ENCODE results near the gene TMEM40. TPM values are rescaled to one million over a fixed set of nuclear protein-coding genes. Genes with fewer than 3 reads are reported as not detected.

TMEM40 gene
- polyA plus RNA-seq, 2 donors, result 277 to 722 TPM

DNA sequence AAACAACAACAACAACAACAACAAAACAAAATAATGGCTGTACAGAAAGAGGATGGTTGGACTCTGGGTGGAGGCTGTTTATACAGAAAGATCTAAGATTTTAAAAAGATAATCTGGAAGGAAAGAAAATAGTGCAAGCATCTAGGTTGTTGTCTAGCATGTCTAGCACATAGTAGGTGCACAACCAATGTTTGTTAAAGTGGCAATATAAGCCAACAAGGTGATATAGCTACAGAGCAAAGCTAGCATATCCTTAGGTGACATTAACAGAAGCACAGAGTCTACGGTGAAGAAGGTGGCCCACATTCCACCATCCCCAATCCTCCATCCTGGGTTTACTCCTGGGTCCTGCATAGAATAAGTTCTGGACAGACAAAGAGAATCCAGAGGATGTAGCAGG, 4.7 kb downstream of the TMEM40 start:
- Histone ChIP-seq H3K27ac (ENCODE audit: low read depth in 2 of 2, low read length in 1 of 2) (peak overlapping the region; percentile 86 to 92), H3K27me3 (ENCODE audit: control insufficient read depth in 1 of 2, insufficient read depth in 2 of 2, low read length in 2 of 2) (no peaks in the 10 kb centered on the region), H3K9me3 (ENCODE audit: control insufficient read depth in 2 of 2, insufficient read depth in 1 of 2, low read depth in 1 of 2, low read length in 1 of 2) (no peaks in the 10 kb centered on the region), H3K36me3 (ENCODE audit: control insufficient read depth in 2 of 2, insufficient read depth in 2 of 2, low read length in 1 of 2) (peaks cover 0 to 3% of the 10 kb centered on the region in 2 donors), H3K4me3 (ENCODE audit: low read depth in 1 of 2, low read length in 2 of 2) (peak overlapping the region in 1 of 2 donors; percentile 17), H3K4me1 (ENCODE audit: control insufficient read depth in 2 of 2, insufficient read depth in 2 of 2, low read length in 1 of 2) (peaks cover 0 to 10% of the 10 kb centered on the region in 2 donors)
- WGBS, 2 donors, result 92 to 100% methylated on average over 1 of the region's 1 CpG

DNA sequence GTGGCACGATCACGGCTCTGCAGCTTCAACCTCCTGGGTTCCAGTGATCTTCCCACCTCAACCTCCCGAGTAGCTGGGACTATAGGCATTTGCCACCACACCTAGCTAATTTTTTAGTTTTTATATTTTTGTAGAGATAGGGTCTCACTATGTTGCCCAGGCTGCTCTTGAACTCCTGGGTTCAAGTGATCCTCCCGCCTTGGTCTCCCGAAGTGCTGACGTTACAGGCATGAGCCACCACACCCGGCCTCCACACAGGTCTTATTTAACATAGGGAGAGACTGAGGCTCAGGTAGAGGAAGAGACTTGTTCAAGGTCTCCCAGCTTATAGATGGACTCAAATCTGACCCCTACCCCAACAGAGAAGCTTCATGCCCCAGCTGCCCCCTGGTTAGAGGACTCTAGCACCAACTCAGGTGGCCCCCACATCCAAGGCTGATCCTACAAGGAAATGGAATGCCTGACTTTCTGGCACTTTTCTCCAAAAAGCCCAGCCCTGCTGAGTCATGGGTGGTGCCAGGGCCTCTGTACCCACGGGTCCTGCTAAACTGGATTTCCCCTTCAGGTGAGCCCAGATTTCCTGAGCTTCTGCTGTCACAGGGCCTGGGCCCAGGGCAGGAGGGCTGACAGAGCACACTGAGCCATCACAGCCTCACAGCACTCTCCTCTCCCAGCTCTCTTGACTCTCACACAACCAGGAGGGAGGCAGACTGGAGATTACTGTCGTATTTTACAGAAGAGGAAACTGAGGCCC, 5.6 kb downstream of the TMEM40 start:
- Histone ChIP-seq H3K27ac (ENCODE audit: low read depth in 2 of 2, low read length in 1 of 2) (peak overlapping the region; percentile 86 to 92), H3K36me3 (ENCODE audit: control insufficient read depth in 2 of 2, insufficient read depth in 2 of 2, low read length in 1 of 2) (peaks cover 0 to 4% of the 10 kb centered on the region in 2 donors), H3K27me3 (ENCODE audit: control insufficient read depth in 1 of 2, insufficient read depth in 2 of 2, low read length in 2 of 2) (no peaks in the 10 kb centered on the region), H3K4me3 (ENCODE audit: low read depth in 1 of 2, low read length in 2 of 2) (peak overlapping the region in 1 of 2 donors; percentile 8), H3K4me1 (ENCODE audit: control insufficient read depth in 2 of 2, insufficient read depth in 2 of 2, low read length in 1 of 2) (peaks cover 0 to 3% of the 10 kb centered on the region in 2 donors), H3K9me3 (ENCODE audit: control insufficient read depth in 2 of 2, insufficient read depth in 1 of 2, low read depth in 1 of 2, low read length in 1 of 2) (no peaks in the 10 kb centered on the region)
- 73 to 75% methylated on average over 9 of the region's 9 CpGs for WGBS, 2 donors

DNA sequence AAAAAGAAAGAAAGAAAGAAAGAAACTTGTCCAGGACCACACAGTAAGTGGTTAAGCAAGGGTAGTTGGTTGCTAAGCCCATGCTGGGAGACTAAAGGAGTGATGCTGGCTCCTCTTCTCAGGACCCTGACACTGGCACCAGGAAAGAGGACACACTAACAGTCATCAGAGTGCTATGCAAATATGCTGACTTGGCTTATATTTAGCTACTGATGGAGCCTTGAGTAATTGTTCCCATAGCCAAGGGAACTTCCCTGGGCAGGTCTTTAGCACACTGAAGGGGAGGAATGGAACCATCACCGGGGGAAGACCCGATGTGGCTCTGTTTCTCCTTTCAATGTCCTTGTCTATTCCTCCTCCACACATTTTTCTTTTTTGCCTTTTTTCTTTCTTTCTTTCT, 6.2 kb downstream of the TMEM40 start:
- Histone ChIP-seq H3K4me1 (ENCODE audit: control insufficient read depth in 2 of 2, insufficient read depth in 2 of 2, low read length in 1 of 2) (peaks cover 0 to 3% of the 10 kb centered on the region in 2 donors), H3K36me3 (ENCODE audit: control insufficient read depth in 2 of 2, insufficient read depth in 2 of 2, low read length in 1 of 2) (peaks cover 0 to 4% of the 10 kb centered on the region in 2 donors), H3K27me3 (ENCODE audit: control insufficient read depth in 1 of 2, insufficient read depth in 2 of 2, low read length in 2 of 2) (no peaks in the 10 kb centered on the region), H3K27ac (ENCODE audit: low read depth in 2 of 2, low read length in 1 of 2) (peak overlapping the region; percentile 86 to 92), H3K9me3 (ENCODE audit: control insufficient read depth in 2 of 2, insufficient read depth in 1 of 2, low read depth in 1 of 2, low read length in 1 of 2) (no peaks in the 10 kb centered on the region), H3K4me3 (ENCODE audit: low read depth in 1 of 2, low read length in 2 of 2) (no peak overlapping the region)
- WGBS, 2 donors, result 58 to 59% methylated on average over 2 of the region's 2 CpGs

DNA sequence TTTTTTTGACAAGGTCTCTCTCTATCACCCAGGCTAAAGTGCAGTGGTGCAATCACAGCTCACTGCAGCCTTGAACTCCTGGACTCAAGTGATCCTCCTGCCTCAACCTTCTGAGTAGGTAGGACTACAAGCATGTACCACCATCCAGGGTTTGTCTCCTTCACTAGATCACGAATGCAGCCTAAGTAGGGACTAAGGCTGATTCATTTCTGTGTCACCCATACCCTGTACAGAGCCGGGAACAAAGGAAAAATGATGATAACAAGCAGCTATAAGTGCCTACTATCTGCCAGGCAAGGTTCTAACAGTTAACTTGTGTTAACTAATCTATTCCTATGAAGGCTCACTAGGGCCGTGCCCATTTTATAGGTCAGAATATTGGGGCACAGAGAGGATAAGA, 7.0 kb downstream of the TMEM40 start:
- 51 to 52% methylated on average over 3 of the region's 3 CpGs for WGBS, 2 donors
- H3K4me1 ChIP-seq (ENCODE audit: control insufficient read depth in 2 of 2, insufficient read depth in 2 of 2, low read length in 1 of 2), result peaks cover 0 to 3% of the 10 kb centered on the region in 2 donors
- H3K27ac ChIP-seq (ENCODE audit: low read depth in 2 of 2, low read length in 1 of 2), result peak overlapping the region; percentile 20 to 53
- peaks cover 0 to 4% of the 10 kb centered on the region in 2 donors for H3K36me3 ChIP-seq (ENCODE audit: control insufficient read depth in 2 of 2, insufficient read depth in 2 of 2, low read length in 1 of 2)
- H3K4me3 ChIP-seq (ENCODE audit: low read depth in 1 of 2, low read length in 2 of 2), result no peak overlapping the region
- no peaks in the 10 kb centered on the region for H3K27me3 ChIP-seq (ENCODE audit: control insufficient read depth in 1 of 2, insufficient read depth in 2 of 2, low read length in 2 of 2)
- no peaks in the 10 kb centered on the region for H3K9me3 ChIP-seq (ENCODE audit: control insufficient read depth in 2 of 2, insufficient read depth in 1 of 2, low read depth in 1 of 2, low read length in 1 of 2)

DNA sequence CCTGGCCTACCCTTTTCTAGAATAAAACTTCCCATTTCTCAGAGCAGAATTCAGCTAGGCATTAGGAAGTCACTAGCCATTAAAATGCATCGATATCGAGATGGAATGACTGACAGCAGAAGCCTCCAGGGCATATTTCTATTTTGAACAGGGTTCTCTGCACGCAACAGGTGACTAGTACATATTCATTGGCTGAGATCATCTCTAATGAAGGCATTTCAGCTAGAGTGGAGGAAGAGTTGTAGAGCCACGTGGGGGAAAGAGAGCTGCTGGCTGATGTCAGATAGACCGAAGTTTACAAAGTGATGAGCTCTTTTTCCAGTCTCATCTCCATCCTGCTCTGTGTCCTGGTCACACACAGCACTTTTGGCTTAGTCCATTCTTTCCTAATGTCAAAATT, 7.5 kb downstream of the TMEM40 start:
- Histone ChIP-seq H3K27ac (ENCODE audit: low read depth in 2 of 2, low read length in 1 of 2) (peak overlapping the region in 1 of 2 donors; percentile 53), H3K9me3 (ENCODE audit: control insufficient read depth in 2 of 2, insufficient read depth in 1 of 2, low read depth in 1 of 2, low read length in 1 of 2) (no peaks in the 10 kb centered on the region), H3K27me3 (ENCODE audit: control insufficient read depth in 1 of 2, insufficient read depth in 2 of 2, low read length in 2 of 2) (no peaks in the 10 kb centered on the region), H3K36me3 (ENCODE audit: control insufficient read depth in 2 of 2, insufficient read depth in 2 of 2, low read length in 1 of 2) (peaks cover 0 to 6% of the 10 kb centered on the region in 2 donors), H3K4me1 (ENCODE audit: control insufficient read depth in 2 of 2, insufficient read depth in 2 of 2, low read length in 1 of 2) (peaks cover 0 to 3% of the 10 kb centered on the region in 2 donors), H3K4me3 (ENCODE audit: low read depth in 1 of 2, low read length in 2 of 2) (no peak overlapping the region)
- WGBS, 2 donors, result 80 to 82% methylated on average over 5 of the region's 5 CpGs

DNA sequence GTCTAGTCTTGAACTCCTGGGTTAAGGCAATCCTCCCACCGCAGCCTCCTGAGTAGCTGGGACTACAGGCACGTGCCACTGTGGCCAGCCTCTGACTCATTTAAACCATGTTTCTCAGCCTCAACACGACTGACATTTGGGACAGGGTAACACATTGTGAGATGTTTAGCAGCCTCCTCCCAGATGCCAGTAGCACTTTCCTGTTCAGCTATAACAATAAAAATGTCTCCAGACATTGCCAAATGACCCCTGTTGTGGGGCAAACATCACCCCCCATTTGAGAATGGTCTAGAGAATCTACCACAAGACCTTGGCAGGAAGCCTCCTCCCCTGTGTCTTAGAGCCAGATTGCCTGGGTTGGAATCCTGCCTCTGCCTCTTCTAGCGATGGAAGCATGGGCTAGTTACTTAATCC, 8.4 kb downstream of the TMEM40 start:
- H3K27ac ChIP-seq (ENCODE audit: low read depth in 2 of 2, low read length in 1 of 2), result peak overlapping the region; percentile 23 to 82
- peaks cover 0 to 3% of the 10 kb centered on the region in 2 donors for H3K4me1 ChIP-seq (ENCODE audit: control insufficient read depth in 2 of 2, insufficient read depth in 2 of 2, low read length in 1 of 2)
- peaks cover 0 to 8% of the 10 kb centered on the region in 2 donors for H3K36me3 ChIP-seq (ENCODE audit: control insufficient read depth in 2 of 2, insufficient read depth in 2 of 2, low read length in 1 of 2)
- 33 to 57% methylated on average over 4 of the region's 4 CpGs for WGBS, 2 donors
- H3K9me3 ChIP-seq (ENCODE audit: control insufficient read depth in 2 of 2, insufficient read depth in 1 of 2, low read depth in 1 of 2, low read length in 1 of 2), result no peaks in the 10 kb centered on the region
- no peaks in the 10 kb centered on the region for H3K27me3 ChIP-seq (ENCODE audit: control insufficient read depth in 1 of 2, insufficient read depth in 2 of 2, low read length in 2 of 2)
- H3K4me3 ChIP-seq (ENCODE audit: low read depth in 1 of 2, low read length in 2 of 2), result no peak overlapping the region

DNA sequence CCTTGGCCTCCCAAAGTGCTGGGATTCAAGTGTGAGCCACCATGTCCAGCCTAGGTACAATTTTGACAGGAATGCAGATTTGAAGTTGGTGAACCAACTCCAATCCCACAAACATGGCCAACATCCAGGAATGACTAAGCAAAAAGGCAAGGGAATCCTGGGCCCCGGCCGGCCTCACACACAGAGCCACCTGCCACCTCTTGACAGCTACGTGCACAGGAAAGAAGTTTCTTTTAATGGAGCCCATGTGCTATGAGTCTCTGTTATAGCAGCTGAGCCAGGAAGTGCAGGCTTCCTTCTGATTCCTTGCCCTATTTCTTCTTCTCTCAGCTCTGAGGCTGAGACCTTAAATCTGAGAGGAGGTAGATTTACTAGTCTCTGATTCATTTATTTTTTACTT, 8.8 kb downstream of the TMEM40 start:
- 18 to 21% methylated on average over 3 of the region's 3 CpGs for WGBS, 2 donors
- H3K4me1 ChIP-seq (ENCODE audit: control insufficient read depth in 2 of 2, insufficient read depth in 2 of 2, low read length in 1 of 2), result peaks cover 0 to 3% of the 10 kb centered on the region in 2 donors

DNA sequence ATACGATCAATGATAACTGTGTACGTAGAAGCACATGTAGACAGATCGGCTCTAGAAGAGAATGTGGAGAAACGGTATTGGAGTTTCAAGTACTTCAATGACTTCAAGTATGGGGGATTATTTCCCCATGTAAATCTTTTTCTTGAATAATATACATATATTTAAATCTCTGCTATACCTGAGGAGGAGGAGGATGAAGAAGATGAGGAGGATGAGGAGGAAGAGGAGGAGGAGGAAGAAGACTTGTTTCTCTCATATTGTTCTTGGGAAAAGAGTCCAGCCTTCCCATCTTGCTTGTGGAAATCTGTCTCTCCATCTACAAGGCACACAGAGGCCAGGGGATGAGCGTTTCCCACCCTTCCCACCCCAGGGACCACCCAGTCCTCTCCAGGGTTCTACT, 10.6 kb downstream of the TMEM40 start:
- no peak overlapping the region for H3K27ac ChIP-seq (ENCODE audit: low read depth in 2 of 2, low read length in 1 of 2)
- 93 to 96% methylated on average over 5 of the region's 5 CpGs for WGBS, 2 donors
- H3K4me1 ChIP-seq (ENCODE audit: control insufficient read depth in 2 of 2, insufficient read depth in 2 of 2, low read length in 1 of 2), result peaks cover 0 to 3% of the 10 kb centered on the region in 2 donors
- H3K36me3 ChIP-seq (ENCODE audit: control insufficient read depth in 2 of 2, insufficient read depth in 2 of 2, low read length in 1 of 2), result peaks cover 0 to 10% of the 10 kb centered on the region in 2 donors
- no peaks in the 10 kb centered on the region for H3K27me3 ChIP-seq (ENCODE audit: control insufficient read depth in 1 of 2, insufficient read depth in 2 of 2, low read length in 2 of 2)
- H3K4me3 ChIP-seq (ENCODE audit: low read depth in 1 of 2, low read length in 2 of 2), result no peak overlapping the region
- H3K9me3 ChIP-seq (ENCODE audit: control insufficient read depth in 2 of 2, insufficient read depth in 1 of 2, low read depth in 1 of 2, low read length in 1 of 2), result no peaks in the 10 kb centered on the region

More for the DNA sequence above, 8.8 kb downstream of the TMEM40 start:
- Histone ChIP-seq H3K27ac (ENCODE audit: low read depth in 2 of 2, low read length in 1 of 2) (peak overlapping the region; percentile 23 to 82), H3K4me3 (ENCODE audit: low read depth in 1 of 2, low read length in 2 of 2) (no peak overlapping the region), H3K9me3 (ENCODE audit: control insufficient read depth in 2 of 2, insufficient read depth in 1 of 2, low read depth in 1 of 2, low read length in 1 of 2) (no peaks in the 10 kb centered on the region), H3K36me3 (ENCODE audit: control insufficient read depth in 2 of 2, insufficient read depth in 2 of 2, low read length in 1 of 2) (peaks cover 0 to 8% of the 10 kb centered on the region in 2 donors), H3K27me3 (ENCODE audit: control insufficient read depth in 1 of 2, insufficient read depth in 2 of 2, low read length in 2 of 2) (no peaks in the 10 kb centered on the region)

DNA sequence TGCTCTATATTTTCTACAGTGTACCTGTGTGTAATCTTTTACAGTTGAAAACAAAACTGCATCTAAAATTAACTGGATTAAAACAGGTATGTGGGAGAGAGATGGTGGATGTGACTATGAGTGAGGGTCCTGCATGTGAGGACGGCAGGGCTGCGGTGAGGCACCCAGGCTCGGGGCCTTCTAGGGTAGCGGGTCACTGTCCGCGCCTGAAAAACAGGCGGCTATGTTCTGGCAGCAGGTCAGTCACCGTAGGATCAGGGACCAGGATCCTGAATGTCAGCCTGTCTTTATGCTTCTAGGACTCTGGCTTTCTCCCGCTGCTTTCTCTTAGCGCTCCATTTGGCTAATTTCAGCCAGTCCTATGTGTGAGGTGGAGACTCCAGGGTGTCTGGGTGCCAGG, 12.6 kb downstream of the TMEM40 start:
- WGBS, 2 donors, result 88 to 91% methylated on average over 10 of the region's 10 CpGs
- H3K4me1 ChIP-seq (ENCODE audit: control insufficient read depth in 2 of 2, insufficient read depth in 2 of 2, low read length in 1 of 2), result peaks cover 0 to 3% of the 10 kb centered on the region in 2 donors
- H3K27me3 ChIP-seq (ENCODE audit: control insufficient read depth in 1 of 2, insufficient read depth in 2 of 2, low read length in 2 of 2), result no peaks in the 10 kb centered on the region
- peaks cover 0 to 10% of the 10 kb centered on the region in 2 donors for H3K36me3 ChIP-seq (ENCODE audit: control insufficient read depth in 2 of 2, insufficient read depth in 2 of 2, low read length in 1 of 2)
- no peak overlapping the region for H3K4me3 ChIP-seq (ENCODE audit: low read depth in 1 of 2, low read length in 2 of 2)
- H3K9me3 ChIP-seq (ENCODE audit: control insufficient read depth in 2 of 2, insufficient read depth in 1 of 2, low read depth in 1 of 2, low read length in 1 of 2), result no peaks in the 10 kb centered on the region
- H3K27ac ChIP-seq (ENCODE audit: low read depth in 2 of 2, low read length in 1 of 2), result no peak overlapping the region

DNA sequence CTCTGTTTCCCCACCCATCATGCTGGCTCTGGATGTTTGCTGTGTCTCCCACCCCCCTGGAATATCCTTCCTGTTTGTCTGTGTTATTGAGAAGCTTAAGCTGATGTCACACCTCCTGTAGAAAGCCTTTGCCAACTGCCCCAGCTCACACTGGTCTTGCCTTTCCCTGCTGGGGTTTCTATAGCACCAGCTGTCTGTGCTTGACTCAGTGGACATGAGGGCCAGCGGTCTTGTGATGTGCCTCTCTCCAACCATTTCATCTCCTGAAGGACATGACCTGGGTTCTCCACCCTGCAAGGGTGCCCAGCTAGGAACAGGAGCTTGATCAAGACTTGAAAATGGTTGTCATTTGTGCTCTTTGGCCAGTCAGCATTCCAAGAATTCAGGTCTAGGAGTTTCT, 14.7 kb downstream of the TMEM40 start:
- 89 to 95% methylated on average over 1 of the region's 1 CpG for whole genome bisulfite sequencing, 2 donors
- Histone ChIP-seq H3K4me1 (ENCODE audit: control insufficient read depth in 2 of 2, insufficient read depth in 2 of 2, low read length in 1 of 2) (no peaks in the 10 kb centered on the region), H3K4me3 (ENCODE audit: low read depth in 1 of 2, low read length in 2 of 2) (no peak overlapping the region), H3K27me3 (ENCODE audit: control insufficient read depth in 1 of 2, insufficient read depth in 2 of 2, low read length in 2 of 2) (no peaks in the 10 kb centered on the region), H3K9me3 (ENCODE audit: control insufficient read depth in 2 of 2, insufficient read depth in 1 of 2, low read depth in 1 of 2, low read length in 1 of 2) (no peaks in the 10 kb centered on the region), H3K27ac (ENCODE audit: low read depth in 2 of 2, low read length in 1 of 2) (no peak overlapping the region), H3K36me3 (ENCODE audit: control insufficient read depth in 2 of 2, insufficient read depth in 2 of 2, low read length in 1 of 2) (peaks cover 0 to 12% of the 10 kb centered on the region in 2 donors)

All from esophagus (tissue), 2 donors.